ENCODE data around the gene ABCC9. TPM values are rescaled to one million over a fixed set of nuclear protein-coding genes. Genes with fewer than 3 reads are reported as not detected.
"Not testable (repeated sequence)": the region's sequence is repeated elsewhere in the genome, so short reads cannot be mapped to it uniquely, and the experiment has no call there.

The ABCC9 gene
- total RNA-seq, 1 donor from 2014 or later = 13.0 TPM

GRCh38 chr12:21825886-21826617 is 115.2 kb downstream of the ABCC9 start:
- FAIRE-seq (no peak), DNase-seq (ENCODE audit: low spot score in 2 of 2) (no peak)

GRCh38 chr12:21823581-21823980 is 117.6 kb downstream of the ABCC9 start:
- no peak for FAIRE-seq
- DNase-seq (ENCODE audit: low spot score in 2 of 2) = no peak

- no peak for FAIRE-seq
Observed at GRCh38 chr12:21819678-21820077, 121.5 kb downstream of the ABCC9 start.

GRCh38 chr12:21819236-21819635 is 122.0 kb downstream of the ABCC9 start:
- DNase-seq (ENCODE audit: low spot score in 2 of 2) (no peak), FAIRE-seq (no peak)

More at GRCh38 chr12:21819678-21820077, 121.5 kb downstream of the ABCC9 start:
- DNase-seq (ENCODE audit: low spot score in 2 of 2) = no peak

- FAIRE-seq (no peak), DNase-seq (ENCODE audit: low spot score in 2 of 2) (no peak)
Observed at GRCh38 chr12:21818627-21819026, 122.6 kb downstream of the ABCC9 start.

- no peak for DNase-seq (ENCODE audit: low spot score in 2 of 2)
- no peak for FAIRE-seq
Observed at GRCh38 chr12:21815306-21816062, 125.7 kb downstream of the ABCC9 start.

- FAIRE-seq (no peak), DNase-seq (ENCODE audit: low spot score in 2 of 2) (no peak)
Observed at GRCh38 chr12:21814814-21815213, 126.4 kb downstream of the ABCC9 start.

- no peak for DNase-seq (ENCODE audit: low spot score in 2 of 2)
- no peak for FAIRE-seq
Observed at GRCh38 chr12:21814327-21814726, 126.9 kb downstream of the ABCC9 start.

- FAIRE-seq = no peak
- DNase-seq (ENCODE audit: low spot score in 2 of 2) = no peak
Observed at GRCh38 chr12:21813751-21814150, 127.5 kb downstream of the ABCC9 start.

GRCh38 chr12:21813125-21813524 is 128.1 kb downstream of the ABCC9 start:
- no peak for DNase-seq (ENCODE audit: low spot score in 2 of 2)
- no peak for FAIRE-seq

GRCh38 chr12:21812340-21812739 is 128.9 kb downstream of the ABCC9 start:
- not testable (repeated sequence) for DNase-seq (ENCODE audit: low spot score in 2 of 2); FAIRE-seq

- DNase-seq (ENCODE audit: low spot score in 2 of 2) (no peak), FAIRE-seq (no peak)
Observed at GRCh38 chr12:21809100-21809499, 132.1 kb downstream of the ABCC9 start.

- FAIRE-seq = no peak
- no peak for DNase-seq (ENCODE audit: low spot score in 2 of 2)
Observed at GRCh38 chr12:21806255-21806654, 135.0 kb downstream of the ABCC9 start.

GRCh38 chr12:21801522-21802288 is 139.5 kb downstream of the ABCC9 start:
- no peak for FAIRE-seq
- no peak for DNase-seq (ENCODE audit: low spot score in 2 of 2)

GRCh38 chr12:21800011-21800410 is 141.2 kb downstream of the ABCC9 start:
- FAIRE-seq = no peak
- DNase-seq (ENCODE audit: low spot score in 2 of 2) = no peak

- FAIRE-seq (peak; percentile 47), DNase-seq (ENCODE audit: low spot score in 2 of 2) (no peak)
Observed at GRCh38 chr12:21797539-21797938, 143.7 kb downstream of the ABCC9 start.

- FAIRE-seq (no peak), DNase-seq (ENCODE audit: low spot score in 2 of 2) (no peak)
Observed at GRCh38 chr12:21795648-21796328, 145.4 kb downstream of the ABCC9 start.

- not testable (repeated sequence) for FAIRE-seq; DNase-seq (ENCODE audit: low spot score in 2 of 2)
Observed at GRCh38 chr12:21794807-21795595, 146.2 kb downstream of the ABCC9 start.

GRCh38 chr12:21789687-21790086 is 151.5 kb downstream of the ABCC9 start:
- not testable (repeated sequence) for FAIRE-seq; DNase-seq (ENCODE audit: low spot score in 2 of 2)

Data from frontal cortex (tissue), 4 donors.